ENCODE measurements around the gene LAMA3.

DNA sequence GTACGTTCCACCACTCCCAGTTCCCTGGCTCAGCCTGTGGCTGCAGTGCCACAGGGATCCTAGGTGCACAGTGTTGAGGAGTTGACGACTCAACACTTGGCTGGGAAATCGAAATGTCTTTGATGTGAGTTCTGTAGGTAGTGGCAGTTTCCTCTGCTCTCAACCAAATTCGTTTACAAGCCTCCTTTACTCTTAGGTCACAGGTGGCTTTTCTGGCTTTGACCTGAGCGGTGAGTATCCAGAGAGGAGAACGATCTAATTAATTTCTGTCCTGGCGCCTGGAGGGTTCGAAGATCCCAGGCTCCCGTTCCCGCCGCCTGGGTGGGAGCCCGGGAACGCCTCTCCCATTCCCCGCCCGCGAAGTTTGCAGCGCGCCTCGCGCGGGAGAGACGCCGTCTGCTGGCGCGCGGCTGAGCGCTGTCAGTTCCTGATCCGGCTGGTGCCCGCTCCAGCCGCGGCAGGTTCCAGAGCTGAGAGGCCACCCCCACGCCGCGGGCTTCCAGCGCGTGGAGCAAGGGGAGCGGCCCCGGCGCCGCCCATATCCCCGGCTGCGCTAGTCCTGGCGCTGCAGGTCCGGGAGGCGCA is at the start of gene LAMA3:
- TF ChIP-seq SIN3A (IDR thresholded peaks at IDR 0.05; ENCODE audit: borderline replicate concordance, low read depth, low read length) (0 out of 2 replicates have a peak, but pooled peaks have one; percentile 70), EP300 (IDR thresholded peaks at IDR 0.05; ENCODE audit: borderline replicate concordance in 1 of 2, low read depth in 1 of 2, low read length in 1 of 2) (no peak)

Measured in SK-N-SH (cell line).